ENCODE results near the gene VWA5B2.

DNA sequence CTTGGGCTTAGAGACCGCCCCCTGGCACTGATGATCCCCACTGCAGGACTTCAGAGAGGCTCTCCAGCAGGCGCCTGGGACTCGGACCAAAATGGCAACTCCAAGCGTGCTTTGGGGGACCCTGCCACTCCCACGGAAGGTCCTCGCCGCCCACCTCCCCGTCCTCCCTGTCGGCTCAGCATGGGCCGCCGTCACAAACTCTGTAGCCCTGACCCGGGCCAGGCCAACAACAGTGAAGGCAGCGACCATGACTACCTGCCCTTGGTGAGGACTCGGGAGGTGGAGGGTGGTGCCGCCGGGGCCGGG is 11.7 kb downstream of the VWA5B2 start:
- TF ChIP-seq, protein P1, sequence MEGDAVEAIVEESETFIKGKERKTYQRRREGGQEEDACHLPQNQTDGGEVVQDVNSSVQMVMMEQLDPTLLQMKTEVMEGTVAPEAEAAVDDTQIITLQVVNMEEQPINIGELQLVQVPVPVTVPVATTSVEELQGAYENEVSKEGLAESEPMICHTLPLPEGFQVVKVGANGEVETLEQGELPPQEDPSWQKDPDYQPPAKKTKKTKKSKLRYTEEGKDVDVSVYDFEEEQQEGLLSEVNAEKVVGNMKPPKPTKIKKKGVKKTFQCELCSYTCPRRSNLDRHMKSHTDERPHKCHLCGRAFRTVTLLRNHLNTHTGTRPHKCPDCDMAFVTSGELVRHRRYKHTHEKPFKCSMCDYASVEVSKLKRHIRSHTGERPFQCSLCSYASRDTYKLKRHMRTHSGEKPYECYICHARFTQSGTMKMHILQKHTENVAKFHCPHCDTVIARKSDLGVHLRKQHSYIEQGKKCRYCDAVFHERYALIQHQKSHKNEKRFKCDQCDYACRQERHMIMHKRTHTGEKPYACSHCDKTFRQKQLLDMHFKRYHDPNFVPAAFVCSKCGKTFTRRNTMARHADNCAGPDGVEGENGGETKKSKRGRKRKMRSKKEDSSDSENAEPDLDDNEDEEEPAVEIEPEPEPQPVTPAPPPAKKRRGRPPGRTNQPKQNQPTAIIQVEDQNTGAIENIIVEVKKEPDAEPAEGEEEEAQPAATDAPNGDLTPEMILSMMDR (IDR thresholded peaks at IDR 0.05): no peak
- TF ChIP-seq ZFX (IDR thresholded peaks at IDR 0.05; ENCODE audit: borderline replicate concordance): no peak
